ENCODE results near the gene HOXA9. TPM values are rescaled to one million over a fixed set of nuclear protein-coding genes. Genes with fewer than 3 reads are reported as not detected.

HOXA9 gene
- total and polyA plus RNA-seq, 2 of the 8 experiments (the other 6 are each of a cell fraction or from before 2014, with no cell fraction given) = not detected

GRCh38 chr7:27182861-27183681 lies 17.7 kb upstream of the HOXA9 start (continued):
- no peak for TF ChIP-seq CHD7 (IDR thresholded peaks at IDR 0.05; ENCODE audit: insufficient replicate concordance, low read length)
- no peak for TF ChIP-seq BACH1 (IDR thresholded peaks at IDR 0.05; ENCODE audit: low read length)
- TF ChIP-seq RFX5 (IDR thresholded peaks at IDR 0.05; ENCODE audit: borderline replicate concordance, low read depth, low read length) = no peak
- peak; percentile 92 for TF ChIP-seq CTBP2 (IDR thresholded peaks at IDR 0.05; ENCODE audit: borderline replicate concordance, insufficient read depth, insufficient read length, low read length)
- TF ChIP-seq TAF1 (IDR thresholded peaks at IDR 0.05; ENCODE audit: low read depth, low read length) = no peak
- TF ChIP-seq POLR2A (IDR thresholded peaks at IDR 0.05; ENCODE audit: control extremely low read depth in 1 of 2, low read depth in 2 of 2, low read length in 2 of 2) = no peak
- TF ChIP-seq KDM1A (IDR thresholded peaks at IDR 0.05; ENCODE audit: borderline replicate concordance, low read length) = no peak
- TF ChIP-seq HDAC6 (IDR thresholded peaks at IDR 0.05; ENCODE audit: low read depth, low read length) = no peak
- no peak for TF ChIP-seq KDM5A (IDR thresholded peaks at IDR 0.05; ENCODE audit: low read length)
- TF ChIP-seq GTF2F1 (IDR thresholded peaks at IDR 0.05; ENCODE audit: borderline replicate concordance, low read depth, low read length) = no peak

Measured in H1 (cell line).